PC-3 (cell line): ENCODE results near the gene SERPIND1. TPM values are rescaled to one million over a fixed set of nuclear protein-coding genes. Genes with fewer than 3 reads are reported as not detected.
"Not testable (repeated sequence)": the region's sequence is repeated elsewhere in the genome, so short reads cannot be mapped to it uniquely, and the experiment has no call there.

ENCODE experiments used
- ATAC-seq: fragments of 200-7000 bp; cut with Tn5 transposase; 2 replicates; pipeline ENCODE4 v1.9.1; 2020; ENCODE audit warnings: mild to moderate bottlenecking, moderate library complexity
- BruUV-seq: library from RNA; stranded (reverse); fragments of 400-500 nt; replicated peaks from 2 replicates; lab custom pipeline; 2021; lab: Mats Ljungman, UMichigan
- CTCF ChIA-PET: fragments of 300-600 bp; sonication (Branson Sonifier 250); formaldehyde crosslinking; loops from one replicate; lab custom pipeline; 2022; ENCODE audit warnings: antibody characterized with exemption; lab: Charles Lee
- POLR2A ChIA-PET: fragments of 300-600 bp; sonication (Branson Sonifier 250); formaldehyde crosslinking; loops from one replicate; lab custom pipeline; 2022; ENCODE audit warnings: antibody characterized with exemption; ENCODE audit not compliant: unreplicated experiment; lab: Charles Lee
- DNase-seq: peaks from one replicate; pipeline ENCODE4 v3.0.0-alpha.2; 2015
- H2AFZ ChIP-seq: fragments of 300-600 bp; sonication (generic); 2 replicates; pipeline ENCODE4 v1.6.0; 2016; ENCODE audit warnings: antibody characterized with exemption, low read length
- H3F3A ChIP-seq: fragments of 300-600 bp; sonication (generic); one replicate; pipeline ENCODE4 v1.6.0; 2017; ENCODE audit warnings: antibody characterized with exemption, low read length, control low read depth, mild to moderate bottlenecking; ENCODE audit not compliant: unreplicated experiment
- H3K27ac ChIP-seq: fragments of 300-600 bp; sonication (generic); 2 replicates; pipeline ENCODE4 v1.5.1; 2016; ENCODE audit warnings: mild to moderate bottlenecking, low read length
- H3K27me3 ChIP-seq: fragments of 300-600 bp; sonication (generic); 2 replicates; pipeline ENCODE4 v1.6.1; 2016; ENCODE audit warnings: low read length, mixed read lengths
- H3K36me3 ChIP-seq: fragments of 300-600 bp; sonication (generic); 2 replicates; pipeline ENCODE4 v1.6.1; 2016; ENCODE audit warnings: low read depth, mixed run types, low read length, mixed read lengths
- H3K4me1 ChIP-seq: fragments of 300-600 bp; sonication (generic); 2 replicates; pipeline ENCODE4 v1.5.1; 2016; ENCODE audit warnings: low read length; ENCODE audit not compliant: insufficient read depth
- H3K4me2 ChIP-seq: fragments of 300-600 bp; sonication (generic); 2 replicates; pipeline ENCODE4 v1.6.0; 2016; ENCODE audit warnings: low read length
- H3K4me3 ChIP-seq: fragments of 300-600 bp; sonication (generic); 2 replicates; pipeline ENCODE4 v1.5.1; 2016; ENCODE audit warnings: mild to moderate bottlenecking, low read length, mixed read lengths
- H3K79me2 ChIP-seq: fragments of 300-600 bp; sonication (generic); 2 replicates; pipeline ENCODE4 v1.6.1; 2017; ENCODE audit warnings: low read length, mixed read lengths
- H3K9ac ChIP-seq: fragments of 300-600 bp; sonication (generic); 2 replicates; pipeline ENCODE4 v1.6.0; 2016; ENCODE audit warnings: mild to moderate bottlenecking, low read length
- H3K9me2 ChIP-seq: fragments of 300-600 bp; sonication (generic); replicated peaks from 2 replicates; pipeline ENCODE4 v1.6.1; 2016; ENCODE audit warnings: mixed run types, low read length, mixed read lengths
- H3K9me3 ChIP-seq: fragments of 300-600 bp; sonication (generic); 2 replicates; pipeline ENCODE4 v1.6.1; 2016; ENCODE audit warnings: low read length, mixed read lengths
- H4K20me1 ChIP-seq: fragments of 300-600 bp; sonication (generic); 2 replicates; pipeline ENCODE4 v1.6.1; 2016; ENCODE audit warnings: low read length, mixed read lengths
- EZH2 ChIP-seq: fragments of 300-600 bp; sonication (generic); IDR thresholded peaks from one replicate; pipeline ENCODE4 v1.6.1; 2017; ENCODE audit warnings: antibody characterized with exemption, mild to moderate bottlenecking, low read length; ENCODE audit not compliant: unreplicated experiment
- EZH2phosphoT487 ChIP-seq: fragments of 300-600 bp; sonication (generic); IDR thresholded peaks from 2 replicates; pipeline ENCODE4 v1.6.1; 2018; ENCODE audit warnings: mild to moderate bottlenecking, antibody characterized with exemption, low read length, borderline replicate concordance
- intact Hi-C: fragments of 100-400 bp; cut with micrococcal nuclease; formaldehyde crosslinking; loops from 2 replicates; pipeline ENCODE4 v1.9.0; 2023
- total RNA-seq: library from RNA; depleted of rRNA; stranded (reverse); fragments of >200 nt; gene quantifications from 2 replicates; pipeline ENCODE4 v1.2.3, GENCODE V29; 2014
- TF ChIP-seq, protein P1 (sequence below): fragments of 300-600 bp; sonication (generic); conservative IDR thresholded peaks from 2 replicates; pipeline ENCODE4 v1.5.1; 2017; ENCODE audit warnings: antibody characterized with exemption, low read depth, mild to moderate bottlenecking, low read length

The SERPIND1 gene
- total RNA-seq, 1 experiment from 2014 or later: 2.9 TPM

- TF ChIP-seq EZH2phosphoT487: no peak
- TF ChIP-seq EZH2: no peak
- TF ChIP-seq, protein P1, sequence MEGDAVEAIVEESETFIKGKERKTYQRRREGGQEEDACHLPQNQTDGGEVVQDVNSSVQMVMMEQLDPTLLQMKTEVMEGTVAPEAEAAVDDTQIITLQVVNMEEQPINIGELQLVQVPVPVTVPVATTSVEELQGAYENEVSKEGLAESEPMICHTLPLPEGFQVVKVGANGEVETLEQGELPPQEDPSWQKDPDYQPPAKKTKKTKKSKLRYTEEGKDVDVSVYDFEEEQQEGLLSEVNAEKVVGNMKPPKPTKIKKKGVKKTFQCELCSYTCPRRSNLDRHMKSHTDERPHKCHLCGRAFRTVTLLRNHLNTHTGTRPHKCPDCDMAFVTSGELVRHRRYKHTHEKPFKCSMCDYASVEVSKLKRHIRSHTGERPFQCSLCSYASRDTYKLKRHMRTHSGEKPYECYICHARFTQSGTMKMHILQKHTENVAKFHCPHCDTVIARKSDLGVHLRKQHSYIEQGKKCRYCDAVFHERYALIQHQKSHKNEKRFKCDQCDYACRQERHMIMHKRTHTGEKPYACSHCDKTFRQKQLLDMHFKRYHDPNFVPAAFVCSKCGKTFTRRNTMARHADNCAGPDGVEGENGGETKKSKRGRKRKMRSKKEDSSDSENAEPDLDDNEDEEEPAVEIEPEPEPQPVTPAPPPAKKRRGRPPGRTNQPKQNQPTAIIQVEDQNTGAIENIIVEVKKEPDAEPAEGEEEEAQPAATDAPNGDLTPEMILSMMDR: no peak
- ChIA-PET CTCF (no interaction called here), POLR2A (no interaction called here)
Observed at GRCh38 chr22:20819471-20819870, 45.6 kb downstream of the SERPIND1 start.

DNA sequence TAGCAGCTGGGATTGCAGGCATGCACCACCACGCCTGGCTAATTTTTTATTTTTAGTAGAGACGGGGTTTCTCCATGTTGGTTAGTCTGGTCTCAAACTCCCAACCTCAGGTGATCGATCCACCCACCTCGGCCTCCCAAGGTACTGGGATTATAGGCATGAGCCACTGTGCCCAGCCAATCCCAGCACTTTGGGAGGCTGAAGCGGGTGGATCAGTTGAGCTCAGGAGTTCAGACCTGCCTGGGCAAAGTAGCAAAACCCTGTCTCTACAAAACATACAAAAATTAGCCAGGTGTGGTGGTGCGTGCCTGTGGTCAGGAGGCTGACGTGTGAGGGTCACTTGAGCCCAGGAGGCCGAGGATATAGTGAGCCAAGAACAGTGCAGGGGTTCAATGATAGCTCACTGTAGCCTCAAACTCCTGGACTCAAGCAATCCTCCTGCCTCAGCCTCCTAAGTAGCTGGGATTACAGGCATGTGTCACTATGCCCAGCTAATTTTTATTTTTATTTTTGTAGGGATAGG is 47.9 kb downstream of the SERPIND1 start:
- H3K4me3 ChIP-seq, H3K27me3 ChIP-seq, CTCF ChIA-PET, ATAC-seq, H3K79me2 ChIP-seq, BruUV-seq, DNase-seq, H3K4me2 ChIP-seq, POLR2A ChIA-PET, H3K9me3 ChIP-seq, H3F3A ChIP-seq, H3K36me3 ChIP-seq, H2AFZ ChIP-seq, H3K9me2 ChIP-seq, intact Hi-C loops, H3K9ac ChIP-seq, H3K27ac ChIP-seq, H4K20me1 ChIP-seq, H3K4me1 ChIP-seq: not testable (repeated sequence)

More at GRCh38 chr22:20819471-20819870, 45.6 kb downstream of the SERPIND1 start:
- intact Hi-C loops: no loop called here
- no peak overlapping the region for H3K9ac ChIP-seq
- H3K9me3 ChIP-seq: no peaks in the 10 kb centered on the region
- no peak overlapping the region for H3K4me2 ChIP-seq
- BruUV-seq: no TSS peak
- DNase-seq (no peak), ATAC-seq (no peak)
- no peaks in the 10 kb centered on the region; the same call in 1 of the 2 replicates for H3K36me3 ChIP-seq
- H3F3A ChIP-seq: no peaks in the 10 kb centered on the region
- no peaks in the 10 kb centered on the region for H3K4me1 ChIP-seq
- H3K27me3 ChIP-seq: no peaks in the 10 kb centered on the region
- H3K4me3 ChIP-seq: no peak overlapping the region
- H3K9me2 ChIP-seq: no peaks in the 10 kb centered on the region
- H3K27ac ChIP-seq: no peak overlapping the region
- H4K20me1 ChIP-seq: no peaks in the 10 kb centered on the region
- no peak overlapping the region for H2AFZ ChIP-seq
- no peaks in the 10 kb centered on the region for H3K79me2 ChIP-seq

DNA sequence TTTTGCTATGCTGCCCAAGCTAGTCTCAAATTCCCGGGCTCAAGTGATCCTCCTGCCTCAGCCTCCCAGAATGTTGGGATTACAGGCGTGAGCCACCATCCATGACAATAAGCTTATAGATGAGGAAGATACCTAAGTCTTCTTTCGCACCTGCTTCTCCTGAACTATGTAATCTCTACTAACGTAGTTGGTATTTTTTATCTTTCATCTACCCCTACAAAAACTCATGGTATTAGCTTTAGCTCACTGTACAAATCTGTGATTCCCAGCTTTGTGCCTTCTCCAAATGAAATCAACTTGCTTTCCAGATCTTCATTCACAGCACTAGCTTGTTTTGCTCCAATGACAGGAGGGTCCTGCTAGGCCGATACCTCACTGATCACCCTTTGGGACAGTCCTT is 48.3 kb downstream of the SERPIND1 start:
- ATAC-seq: no peak
- no peak for DNase-seq
- H3K27me3 ChIP-seq: no peaks in the 10 kb centered on the region
- H3K79me2 ChIP-seq: no peaks in the 10 kb centered on the region
- H3K27ac ChIP-seq: no peak overlapping the region
- ChIA-PET POLR2A (no interaction called here), CTCF (no interaction called here)
- no peaks in the 10 kb centered on the region for H3K4me1 ChIP-seq
- H3F3A ChIP-seq: no peaks in the 10 kb centered on the region
- intact Hi-C loops: no loop called here
- H3K4me2 ChIP-seq: no peak overlapping the region
- no peak overlapping the region for H2AFZ ChIP-seq
- no peak overlapping the region for H3K4me3 ChIP-seq
- H3K9ac ChIP-seq: no peak overlapping the region
- no peaks in the 10 kb centered on the region for H3K9me2 ChIP-seq
- BruUV-seq: no TSS peak
- H4K20me1 ChIP-seq: no peaks in the 10 kb centered on the region
- TF ChIP-seq EZH2phosphoT487 (no peak), EZH2 (no peak)
- TF ChIP-seq, protein P1: no peak
- H3K36me3 ChIP-seq: no peaks in the 10 kb centered on the region; the same call in 1 of the 2 replicates
- H3K9me3 ChIP-seq: no peaks in the 10 kb centered on the region
